Measurements from ENCODE around the gene CLIC5. TPM values are rescaled to one million over a fixed set of nuclear protein-coding genes. Genes with fewer than 3 reads are reported as not detected.

CLIC5 gene
- total RNA-seq, 4 donors from 2014 or later, result 78.6 to 97.0 (median 91.7) TPM

DNA sequence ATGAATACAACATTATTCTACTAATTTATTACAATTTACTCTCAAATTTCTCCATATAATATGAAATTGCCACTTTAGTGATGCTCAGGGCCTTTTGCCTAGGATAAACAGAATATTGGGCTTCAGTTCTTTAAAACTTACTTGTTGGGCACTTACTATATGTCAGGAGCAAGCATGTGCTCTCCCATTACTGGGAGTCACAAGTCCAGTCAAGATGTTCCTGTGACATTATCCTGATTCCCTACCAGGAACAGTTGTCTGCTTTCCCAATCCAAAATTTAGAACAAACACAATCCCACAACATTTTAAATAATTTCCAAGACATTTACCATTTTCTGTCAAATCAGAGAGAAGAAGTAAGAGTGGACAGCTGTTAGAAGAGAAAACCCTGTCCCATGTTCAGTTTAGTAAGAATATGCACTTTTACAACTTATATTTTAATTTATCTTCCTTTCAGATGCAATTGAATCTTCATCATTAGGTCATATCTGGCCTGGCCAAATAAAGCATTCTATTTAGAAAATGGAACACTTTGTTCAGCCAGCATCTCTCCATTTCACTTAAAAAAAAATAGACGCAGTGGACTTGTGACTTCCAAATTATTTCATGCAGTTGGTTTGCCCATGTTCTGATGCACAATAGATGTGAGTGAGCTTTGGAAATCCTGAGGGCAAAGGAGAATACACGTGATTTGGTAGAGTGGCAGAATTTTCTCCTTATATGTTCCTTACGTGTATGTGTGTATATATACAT, 159.8 kb downstream of the CLIC5 start:
- ATAC-seq (peak; percentile 85 to 89), DNase-seq (no peak)
- Histone ChIP-seq H3K4me3 (no peak overlapping the region), H3K27ac (peak overlapping the region; percentile 30 to 68 (median 54)), H3K9me3 (no peaks in the 10 kb centered on the region), H3K36me3 (no peaks in the 10 kb centered on the region), H3K27me3 (no peaks in the 10 kb centered on the region), H3K4me1 (peaks cover 0 to 18% of the 10 kb centered on the region in 2 donors)
- intact Hi-C loops (cut with DNase I; ENCODE audit: low total_unique reads), result no loop called here
- TF ChIP-seq CTCF (IDR thresholded peaks at IDR 0.05 in 4 of 5, conservative IDR thresholded peaks at IDR 0.05 in 1 of 5) (no peak), POLR2A (IDR thresholded peaks at IDR 0.05) (no peak)
- in situ Hi-C loops (cut with MboI; ENCODE audit: low sequenced_read_pairs in 4 of 4), result no loop called here

DNA sequence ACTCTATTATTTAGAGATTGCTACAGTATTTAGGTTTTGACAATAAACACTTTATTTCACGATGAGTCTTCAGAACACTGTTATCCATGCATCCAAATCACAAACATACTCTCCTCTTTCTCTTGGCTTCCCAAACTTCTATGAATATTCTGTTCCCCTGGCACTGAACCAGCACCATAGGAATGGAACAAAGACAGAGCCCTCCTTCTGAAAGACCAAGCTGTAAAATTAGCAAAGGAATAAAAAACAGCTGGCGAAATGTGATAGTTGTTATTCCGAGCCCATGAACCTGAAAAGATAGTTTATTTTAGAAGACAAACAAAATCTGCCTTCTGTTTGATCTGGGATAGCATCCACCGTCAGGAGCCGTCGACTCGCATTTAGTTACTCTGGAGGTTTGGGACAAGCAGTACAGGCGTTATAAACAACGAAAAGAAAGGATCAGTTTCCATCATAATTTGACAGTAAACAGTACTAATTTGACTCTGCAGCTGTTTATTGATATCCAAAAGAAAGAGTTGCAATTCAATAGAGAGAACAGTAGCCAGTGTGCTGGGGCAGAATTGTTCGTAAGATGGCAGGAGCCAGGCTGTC, 161.4 kb downstream of the CLIC5 start:
- TF ChIP-seq CTCF (IDR thresholded peaks at IDR 0.05 in 4 of 5, conservative IDR thresholded peaks at IDR 0.05 in 1 of 5) (no peak), POLR2A (IDR thresholded peaks at IDR 0.05) (no peak)
- Histone ChIP-seq H3K27ac (peak overlapping the region in 1 of 4 donors; percentile 68), H3K4me1 (peaks cover 0 to 18% of the 10 kb centered on the region in 2 donors), H3K4me3 (no peak overlapping the region), H3K9me3 (no peaks in the 10 kb centered on the region), H3K27me3 (no peaks in the 10 kb centered on the region), H3K36me3 (no peaks in the 10 kb centered on the region)
- intact Hi-C loops (cut with DNase I; ENCODE audit: low total_unique reads) (no loop called here), in situ Hi-C loops (cut with MboI; ENCODE audit: low sequenced_read_pairs in 4 of 4) (no loop called here)
- DNase-seq (no peak), ATAC-seq (no peak)

GRCh38 chr6:45851034-45851400, 164.6 kb downstream of the CLIC5 start:
- no peak for ATAC-seq
- intact Hi-C loops (cut with DNase I; ENCODE audit: low total_unique reads), result no loop called here

GRCh38 chr6:45850378-45851033, 165.2 kb downstream of the CLIC5 start:
- Histone ChIP-seq H3K4me1 (peaks cover 0 to 17% of the 10 kb centered on the region in 2 donors), H3K4me3 (no peak overlapping the region), H3K36me3 (no peaks in the 10 kb centered on the region), H3K27ac (no peak overlapping the region), H3K9me3 (no peaks in the 10 kb centered on the region), H3K27me3 (no peaks in the 10 kb centered on the region)
- intact Hi-C loops (cut with DNase I; ENCODE audit: low total_unique reads) (no loop called here), in situ Hi-C loops (cut with MboI; ENCODE audit: low sequenced_read_pairs in 4 of 4) (no loop called here)
- no peak for DNase-seq
- no peak for ATAC-seq
- TF ChIP-seq CTCF (IDR thresholded peaks at IDR 0.05 in 4 of 5, conservative IDR thresholded peaks at IDR 0.05 in 1 of 5), result no peak
- no peak for TF ChIP-seq POLR2A (IDR thresholded peaks at IDR 0.05)

More at GRCh38 chr6:45851034-45851400, 164.6 kb downstream of the CLIC5 start:
- H3K4me1 ChIP-seq, result peaks cover 0 to 18% of the 10 kb centered on the region in 2 donors
- H3K9me3 ChIP-seq, result no peaks in the 10 kb centered on the region
- H3K27me3 ChIP-seq, result no peaks in the 10 kb centered on the region
- H3K36me3 ChIP-seq, result no peaks in the 10 kb centered on the region
- DNase-seq, result no peak
- no peak overlapping the region for H3K27ac ChIP-seq
- in situ Hi-C loops (cut with MboI; ENCODE audit: low sequenced_read_pairs in 4 of 4), result no loop called here
- no peak overlapping the region for H3K4me3 ChIP-seq
- TF ChIP-seq CTCF (IDR thresholded peaks at IDR 0.05 in 4 of 5, conservative IDR thresholded peaks at IDR 0.05 in 1 of 5) (no peak), POLR2A (IDR thresholded peaks at IDR 0.05) (no peak)
